Stomach smooth muscle (tissue), 2 donors: ENCODE measurements around the gene MUCL3.

ENCODE experiments used
- H3K27ac ChIP-seq: one replicate; pipeline ENCODE4 v1.7.0; 2013; ENCODE audit warnings: mild to moderate bottlenecking, low read length, inconsistent platforms
- H3K27me3 ChIP-seq, 2 donors: one replicate each; pipeline ENCODE4 v1.7.0; 2013; ENCODE audit warnings: low read length in 2 of 2; ENCODE audit not compliant: insufficient read depth in 2 of 2, control insufficient read depth in 1 of 2
- H3K36me3 ChIP-seq, 2 donors: one replicate each; pipeline ENCODE4 v1.7.0; 2013; ENCODE audit warnings: low read length in 2 of 2; ENCODE audit not compliant: control insufficient read depth in 2 of 2, insufficient read depth in 2 of 2
- H3K4me1 ChIP-seq: one replicate; pipeline ENCODE4 v1.7.0; 2013; ENCODE audit warnings: low read length; ENCODE audit not compliant: control insufficient read depth, insufficient read depth
- H3K4me3 ChIP-seq, 2 donors: one replicate each; pipeline ENCODE4 v1.7.0; 2013; ENCODE audit warnings: low read length in 2 of 2
- H3K9ac ChIP-seq, 2 donors: one replicate each; pipeline ENCODE4 v1.7.0; 2013; ENCODE audit warnings: low read length in 2 of 2, mild to moderate bottlenecking in 1 of 2
- H3K9me3 ChIP-seq, 2 donors: one replicate each; pipeline ENCODE4 v1.7.0; 2013; ENCODE audit warnings: low read length in 2 of 2; ENCODE audit not compliant: control insufficient read depth in 2 of 2
- donor health status: healthy.
- donor health status: Pancreatic carcinoma.

The MUCL3 gene

GRCh38 chr6:30938730-30939129, 2.0 kb upstream of the MUCL3 start:
- peaks cover 8 to 15% of the 10 kb centered on the region in 2 donors for H3K27me3 ChIP-seq
- H3K27ac ChIP-seq: no peak overlapping the region
- H3K9me3 ChIP-seq: no peaks in the 10 kb centered on the region
- H3K36me3 ChIP-seq: no peaks in the 10 kb centered on the region
- H3K9ac ChIP-seq: no peak overlapping the region
- no peak overlapping the region for H3K4me3 ChIP-seq
- H3K4me1 ChIP-seq: peaks cover 7% of the 10 kb centered on the region

- no peak overlapping the region for H3K9ac ChIP-seq
- H3K36me3 ChIP-seq: no peaks in the 10 kb centered on the region
- peaks cover 7% of the 10 kb centered on the region for H3K4me1 ChIP-seq
- H3K4me3 ChIP-seq: no peak overlapping the region
- peaks cover 8 to 15% of the 10 kb centered on the region in 2 donors for H3K27me3 ChIP-seq
- H3K27ac ChIP-seq: no peak overlapping the region
- no peaks in the 10 kb centered on the region for H3K9me3 ChIP-seq
Observed at GRCh38 chr6:30939473-30939872, 1.3 kb upstream of the MUCL3 start.

DNA sequence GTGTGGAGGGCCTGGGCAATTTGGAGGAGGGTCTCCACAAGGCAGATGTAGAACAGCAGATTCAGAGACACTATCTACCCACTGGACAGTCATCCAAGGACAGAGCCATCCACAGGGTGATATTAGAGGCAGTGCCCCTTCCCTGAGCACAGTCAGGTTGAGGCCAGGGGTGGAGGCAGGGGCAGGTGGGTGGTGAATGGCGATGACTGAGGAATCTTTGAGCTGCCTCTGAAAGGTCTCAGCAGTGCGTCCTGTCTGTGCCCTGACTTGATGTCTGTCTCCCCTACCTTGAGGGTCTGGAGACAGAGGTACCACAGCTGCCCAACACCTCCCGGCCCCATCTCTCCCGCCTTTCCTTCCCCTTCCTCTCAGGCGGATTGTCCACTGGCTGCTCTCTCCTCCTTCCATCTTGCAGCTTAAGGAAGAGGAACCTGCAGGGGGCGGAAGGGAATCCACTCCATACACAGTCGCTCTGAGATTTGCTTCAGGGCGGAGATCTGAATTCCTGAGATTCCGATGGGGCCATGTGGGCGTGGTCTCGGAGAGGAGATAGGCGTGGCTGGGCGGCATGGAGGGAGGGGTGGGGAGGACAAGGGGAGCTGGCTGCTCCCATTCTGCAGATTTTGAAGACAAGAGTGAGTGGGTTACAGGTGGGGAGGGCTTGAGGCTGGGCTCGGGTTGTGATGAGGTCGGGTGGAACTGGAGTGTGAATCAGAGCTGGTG, 1.7 kb downstream of the MUCL3 start:
- H3K4me3 ChIP-seq: peak overlapping the region in 1 of 2 donors; percentile 22
- no peak overlapping the region for H3K9ac ChIP-seq
- H3K27ac ChIP-seq: no peak overlapping the region
- peaks cover 6 to 10% of the 10 kb centered on the region in 2 donors for H3K27me3 ChIP-seq
- peaks cover 7% of the 10 kb centered on the region for H3K4me1 ChIP-seq
- H3K36me3 ChIP-seq: no peaks in the 10 kb centered on the region
- no peaks in the 10 kb centered on the region for H3K9me3 ChIP-seq

- H3K4me3 ChIP-seq: no peak overlapping the region
- H3K4me1 ChIP-seq: peaks cover 7% of the 10 kb centered on the region
- H3K9me3 ChIP-seq: no peaks in the 10 kb centered on the region
- no peak overlapping the region for H3K27ac ChIP-seq
- H3K9ac ChIP-seq: no peak overlapping the region
- H3K36me3 ChIP-seq: no peaks in the 10 kb centered on the region
- H3K27me3 ChIP-seq: peaks cover 3 to 8% of the 10 kb centered on the region in 2 donors
Observed at GRCh38 chr6:30944051-30944450, 3.3 kb downstream of the MUCL3 start.

DNA sequence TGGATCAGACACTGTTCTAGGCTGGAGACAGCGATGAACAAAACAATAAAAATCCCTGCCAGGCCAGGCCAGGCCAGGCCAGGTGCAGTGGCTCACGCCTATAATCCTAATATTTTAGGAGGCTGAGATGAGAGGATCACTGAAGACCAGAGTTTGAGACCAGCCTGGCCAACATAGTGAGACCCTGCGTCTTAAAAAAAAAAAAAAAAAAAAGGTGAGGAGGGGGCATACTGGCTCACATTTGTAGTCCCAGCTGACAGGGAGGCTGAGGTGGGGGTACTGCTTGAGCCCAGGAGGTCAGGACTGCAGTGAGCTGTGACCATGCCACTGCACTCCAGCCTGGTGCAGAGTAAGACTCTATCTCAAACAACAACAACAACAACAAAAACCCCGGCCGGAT, 4.5 kb downstream of the MUCL3 start:
- H3K27ac ChIP-seq: no peak overlapping the region
- H3K4me3 ChIP-seq: no peak overlapping the region
- H3K36me3 ChIP-seq: no peaks in the 10 kb centered on the region
- no peak overlapping the region for H3K9ac ChIP-seq
- H3K27me3 ChIP-seq: peaks cover 3 to 7% of the 10 kb centered on the region in 2 donors
- H3K9me3 ChIP-seq: no peaks in the 10 kb centered on the region
- H3K4me1 ChIP-seq: peaks cover 7% of the 10 kb centered on the region

- Histone ChIP-seq H3K4me1 (peaks cover 7% of the 10 kb centered on the region), H3K9me3 (peaks cover 0 to 4% of the 10 kb centered on the region in 2 donors), H3K9ac (no peak overlapping the region), H3K27ac (no peak overlapping the region), H3K4me3 (no peak overlapping the region), H3K27me3 (peaks cover 3 to 9% of the 10 kb centered on the region in 2 donors), H3K36me3 (no peaks in the 10 kb centered on the region)
Observed at GRCh38 chr6:30947231-30947630, 6.5 kb downstream of the MUCL3 start.

DNA sequence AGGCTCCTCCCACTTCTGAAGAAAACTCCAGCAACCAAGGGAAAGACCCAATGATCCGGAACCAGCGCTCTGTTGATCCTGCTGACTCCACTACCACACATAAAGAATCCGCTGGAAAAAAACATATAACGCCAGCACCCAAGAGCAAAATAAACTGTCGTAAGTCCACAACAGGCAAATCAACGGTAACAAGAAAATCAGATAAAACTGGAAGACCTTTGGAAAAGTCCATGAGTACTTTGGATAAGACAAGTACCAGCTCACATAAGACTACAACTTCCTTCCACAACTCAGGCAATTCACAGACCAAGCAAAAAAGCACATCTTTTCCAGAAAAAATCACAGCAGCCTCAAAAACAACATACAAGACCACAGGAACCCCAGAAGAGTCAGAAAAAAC, 8.0 kb downstream of the MUCL3 start:
- H3K27me3 ChIP-seq: peaks cover 3 to 6% of the 10 kb centered on the region in 2 donors
- no peak overlapping the region for H3K27ac ChIP-seq
- H3K36me3 ChIP-seq: no peaks in the 10 kb centered on the region
- H3K9ac ChIP-seq: no peak overlapping the region
- no peaks in the 10 kb centered on the region for H3K4me1 ChIP-seq
- H3K9me3 ChIP-seq: peaks cover 0 to 4% of the 10 kb centered on the region in 2 donors
- no peak overlapping the region for H3K4me3 ChIP-seq

GRCh38 chr6:30951907-30952469, 11.2 kb downstream of the MUCL3 start:
- Histone ChIP-seq H3K27ac (no peak overlapping the region), H3K9ac (no peak overlapping the region), H3K4me1 (peaks cover 4% of the 10 kb centered on the region), H3K27me3 (peaks cover 24% of the 10 kb centered on the region in 2 donors), H3K9me3 (peaks cover 0 to 4% of the 10 kb centered on the region in 2 donors), H3K4me3 (no peak overlapping the region), H3K36me3 (no peaks in the 10 kb centered on the region)

DNA sequence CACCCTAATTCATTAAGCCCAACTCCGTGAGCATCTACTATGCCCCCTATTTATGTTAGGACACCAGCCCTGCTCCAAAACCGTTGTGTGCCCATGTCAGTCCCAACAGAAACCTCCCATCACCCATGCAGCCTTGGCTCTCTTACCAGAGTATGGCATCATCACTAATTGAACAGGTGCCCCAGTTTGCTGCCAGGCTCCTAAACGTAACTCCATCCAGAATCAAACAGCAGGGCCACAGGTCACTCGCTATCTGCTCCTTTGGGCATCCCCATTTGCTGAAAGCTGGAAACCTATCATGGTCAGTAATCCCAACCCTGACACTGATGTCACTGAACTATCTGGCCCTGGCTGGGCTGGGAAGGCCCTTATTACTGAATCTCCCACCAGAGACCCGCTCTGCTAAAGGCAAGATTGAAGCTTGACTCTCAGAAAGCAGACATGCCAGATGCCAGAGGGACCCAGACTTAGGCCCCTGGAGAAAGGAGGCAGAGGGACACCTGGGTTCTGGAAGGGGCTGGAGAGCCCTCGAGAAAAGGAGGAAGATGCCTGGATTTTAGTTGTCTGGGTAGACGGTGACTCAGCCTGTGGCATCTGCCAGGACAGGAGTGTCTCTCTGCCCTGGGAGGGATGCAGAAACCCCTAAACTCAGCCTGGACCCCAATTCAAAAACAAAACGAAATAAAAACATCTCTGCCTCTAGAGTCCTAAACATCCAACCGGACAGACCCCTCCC, 14.0 kb downstream of the MUCL3 start:
- Histone ChIP-seq H3K4me3 (peak overlapping the region; percentile 52 to 66), H3K4me1 (peaks cover 4% of the 10 kb centered on the region), H3K27ac (no peak overlapping the region), H3K9ac (no peak overlapping the region), H3K27me3 (peaks cover 24 to 26% of the 10 kb centered on the region in 2 donors), H3K9me3 (peaks cover 0 to 4% of the 10 kb centered on the region in 2 donors), H3K36me3 (no peaks in the 10 kb centered on the region)

GRCh38 chr6:30955367-30956042, 14.7 kb downstream of the MUCL3 start:
- H3K27ac ChIP-seq: no peak overlapping the region
- H3K36me3 ChIP-seq: no peaks in the 10 kb centered on the region
- H3K4me3 ChIP-seq: peak overlapping the region; percentile 52 to 66
- peaks cover 0 to 4% of the 10 kb centered on the region in 2 donors for H3K9me3 ChIP-seq
- peaks cover 4% of the 10 kb centered on the region for H3K4me1 ChIP-seq
- peaks cover 24 to 26% of the 10 kb centered on the region in 2 donors for H3K27me3 ChIP-seq
- H3K9ac ChIP-seq: peak overlapping the region in 1 of 2 donors; percentile 42
